ENCODE measurements around the gene METTL9.

DNA sequence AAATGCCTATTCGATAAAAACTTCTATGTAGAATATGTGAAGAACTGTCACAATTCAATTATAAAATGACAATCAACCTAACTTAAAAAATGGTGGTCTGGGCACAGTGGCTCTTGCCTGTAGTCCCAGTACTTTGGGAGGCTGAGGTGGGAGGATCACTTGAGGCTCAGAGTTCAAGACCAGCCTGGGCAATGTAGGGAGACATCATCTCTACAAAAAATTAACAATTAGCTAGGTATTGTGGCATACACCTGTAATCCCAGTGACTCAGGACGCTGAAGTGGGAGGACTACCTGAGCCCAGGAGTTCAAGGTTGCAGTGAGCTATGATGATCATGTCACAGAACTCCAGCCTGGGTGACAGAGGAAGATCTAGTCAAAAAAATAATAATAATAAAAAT is 18.6 kb upstream of the METTL9 start:
- TF ChIP-seq POLR2AphosphoS5 (IDR thresholded peaks at IDR 0.05; ENCODE audit: low read depth, low read length) (no peak), REST (IDR thresholded peaks at IDR 0.05; ENCODE audit: insufficient read depth in 1 of 2, low read depth in 2 of 2, low read length in 2 of 2) (no peak), SIN3A (IDR thresholded peaks at IDR 0.05; ENCODE audit: borderline replicate concordance, insufficient read depth, low read length) (no peak)

All from PFSK-1 (cell line).